Activated naive CD4-positive, alpha-beta T cell (primary cell): ENCODE data around the gene RASAL1.

ENCODE experiments used
- DNase-seq, 4 experiments: peaks; one replicate each; lab custom pipeline; 2025; lab: John Stamatoyannopoulos, UW

RASAL1 gene

GRCh38 chr12:113097716-113098440, 37.7 kb downstream of the RASAL1 start:
- DNase-seq: no peak

GRCh38 chr12:113096675-113097461, 38.7 kb downstream of the RASAL1 start:
- DNase-seq: no peak

- DNase-seq: no peak
Measured at GRCh38 chr12:113095405-113095804, 40.2 kb downstream of the RASAL1 start.

DNA sequence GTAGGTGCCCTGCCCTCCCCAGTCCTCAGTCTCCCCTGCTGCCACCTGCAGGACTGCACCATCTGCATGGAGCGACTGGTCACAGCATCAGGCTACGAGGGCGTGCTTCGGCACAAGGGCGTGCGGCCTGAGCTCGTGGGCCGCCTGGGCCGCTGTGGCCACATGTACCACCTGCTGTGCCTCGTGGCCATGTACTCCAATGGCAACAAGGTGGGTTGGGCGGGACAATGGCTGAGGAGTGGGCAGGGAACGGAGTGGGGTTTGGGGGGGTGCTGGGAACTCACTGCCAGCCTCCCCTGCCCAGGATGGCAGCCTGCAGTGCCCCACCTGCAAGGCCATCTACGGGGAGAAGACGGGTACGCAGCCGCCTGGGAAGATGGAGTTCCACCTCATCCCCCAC, 40.8 kb downstream of the RASAL1 start:
- DNase-seq: no peak

- DNase-seq: no peak
Measured at GRCh38 chr12:113093409-113094101, 42.0 kb downstream of the RASAL1 start.

GRCh38 chr12:113092607-113093408, 42.8 kb downstream of the RASAL1 start:
- DNase-seq: peak in 1 of 4 experiments; percentile 21

DNA sequence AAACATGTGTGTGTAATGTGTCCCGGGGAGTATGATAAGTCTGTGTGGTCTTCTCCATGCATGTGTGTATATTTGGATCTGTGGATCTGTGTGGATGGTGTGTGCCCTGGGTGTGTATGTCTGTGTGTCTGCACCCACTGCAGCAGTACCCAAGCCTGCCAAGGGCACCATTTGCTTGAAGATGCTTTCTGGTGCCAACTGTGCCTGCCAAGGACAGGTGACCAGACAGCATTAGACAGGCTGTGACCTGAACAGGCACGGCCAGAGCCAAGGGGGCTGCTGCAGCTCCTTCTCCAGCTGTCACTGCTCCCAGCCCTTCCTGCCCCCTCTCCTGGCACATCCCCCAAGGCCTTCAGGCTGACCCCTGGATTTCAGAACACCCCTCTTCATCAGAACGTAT, 44.1 kb downstream of the RASAL1 start:
- DNase-seq: no peak

DNA sequence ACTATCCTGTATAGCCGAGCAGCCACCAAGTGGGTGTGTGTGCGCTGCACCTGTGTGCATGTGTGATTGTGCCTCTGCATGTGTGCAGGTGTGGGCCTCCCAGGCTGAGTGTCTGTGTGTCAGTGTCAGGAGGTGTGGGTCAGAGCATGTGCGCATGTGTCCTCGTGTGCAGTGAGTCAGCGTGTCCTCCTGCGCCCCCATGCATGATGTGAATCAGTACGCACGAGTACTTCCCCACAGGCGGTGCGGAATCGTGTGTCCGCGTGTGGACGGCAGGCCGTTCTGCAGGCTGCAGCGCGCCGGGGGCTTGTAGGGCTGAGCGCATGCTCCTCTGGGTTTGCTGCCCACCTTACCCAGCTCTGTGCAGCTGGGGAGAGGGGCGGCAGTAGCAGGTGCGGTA, 44.8 kb downstream of the RASAL1 start:
- DNase-seq: no peak

DNA sequence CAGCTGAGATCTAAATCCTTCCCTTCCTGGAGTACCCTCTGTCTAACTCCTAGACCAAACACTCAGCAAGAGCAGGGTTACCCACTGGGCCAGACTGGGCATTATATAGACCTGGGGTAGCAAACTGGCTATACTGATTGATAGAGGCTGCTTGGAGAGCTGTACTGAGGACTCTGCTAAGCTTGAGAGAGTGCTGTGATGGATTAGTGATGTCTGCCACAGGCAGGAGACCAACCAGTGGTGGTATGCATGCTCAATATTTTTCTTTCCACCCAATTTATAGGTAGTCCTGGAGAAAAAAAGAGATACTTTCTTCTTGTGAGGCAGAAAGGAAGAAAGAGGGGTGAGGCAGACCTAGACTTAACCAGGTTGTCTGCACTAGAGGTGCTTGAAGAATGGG, 45.7 kb downstream of the RASAL1 start:
- DNase-seq: no peak

DNA sequence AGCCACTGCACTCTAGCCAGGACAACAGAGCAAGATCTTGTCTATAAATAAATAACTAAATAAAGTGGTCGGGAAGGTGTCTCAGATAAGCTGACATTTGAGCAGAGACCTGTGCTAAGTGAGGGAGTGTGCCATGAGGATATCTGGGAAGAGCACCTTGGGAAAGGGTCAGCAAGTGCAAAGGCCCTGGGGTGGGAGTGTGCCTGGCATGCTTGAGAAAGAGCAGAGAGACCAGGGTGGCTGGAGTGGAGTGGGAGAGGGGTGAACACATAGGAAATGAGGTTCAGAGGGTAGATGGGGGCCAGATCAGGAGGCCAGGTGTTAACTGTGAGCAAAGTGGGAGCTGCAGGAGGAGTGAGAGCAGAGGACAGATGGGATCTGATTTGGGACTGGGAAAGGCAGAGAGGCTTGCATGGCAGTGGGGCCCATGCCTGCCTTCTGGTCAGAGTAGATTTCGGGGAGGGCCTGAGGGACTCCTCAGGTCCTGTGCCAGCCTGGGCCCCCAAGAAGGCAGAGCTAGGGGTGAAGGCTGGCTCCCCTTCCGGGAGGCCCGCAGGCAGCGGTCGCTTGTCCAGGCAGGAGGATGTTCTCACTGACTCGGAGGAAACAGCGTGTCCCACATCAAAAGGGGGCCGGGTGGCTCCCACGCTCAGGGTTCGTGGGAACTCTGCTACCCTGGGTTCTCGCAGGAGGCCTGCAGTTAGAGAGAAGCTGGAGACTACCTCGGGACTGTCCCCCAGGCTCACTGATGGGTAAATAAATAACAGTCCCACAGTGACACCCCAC, 46.4 kb downstream of the RASAL1 start:
- DNase-seq: peak in 2 of 4 experiments; percentile 7 to 15

- DNase-seq: no peak
Measured at GRCh38 chr12:113088037-113088436, 47.5 kb downstream of the RASAL1 start.

DNA sequence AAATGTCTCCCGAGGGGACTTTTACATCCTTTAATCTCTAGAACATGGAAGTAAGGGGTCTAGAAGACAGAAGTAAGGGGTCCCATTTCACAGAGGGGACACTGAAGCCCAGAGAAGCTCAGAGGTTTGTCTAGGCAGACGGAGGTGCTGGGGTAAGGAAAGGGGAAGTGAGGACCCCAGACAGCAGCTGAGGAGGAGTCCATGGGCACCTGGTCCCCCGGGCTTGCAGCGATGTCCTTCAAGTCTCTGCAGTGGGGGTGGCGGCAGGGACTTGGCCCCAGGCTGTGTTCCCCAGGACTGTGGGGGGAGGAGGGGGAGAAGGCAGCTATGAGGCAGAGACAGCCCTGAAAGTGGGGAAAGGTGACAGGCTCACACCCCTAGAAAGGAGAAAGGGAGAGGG, 48.4 kb downstream of the RASAL1 start:
- DNase-seq: no peak

DNA sequence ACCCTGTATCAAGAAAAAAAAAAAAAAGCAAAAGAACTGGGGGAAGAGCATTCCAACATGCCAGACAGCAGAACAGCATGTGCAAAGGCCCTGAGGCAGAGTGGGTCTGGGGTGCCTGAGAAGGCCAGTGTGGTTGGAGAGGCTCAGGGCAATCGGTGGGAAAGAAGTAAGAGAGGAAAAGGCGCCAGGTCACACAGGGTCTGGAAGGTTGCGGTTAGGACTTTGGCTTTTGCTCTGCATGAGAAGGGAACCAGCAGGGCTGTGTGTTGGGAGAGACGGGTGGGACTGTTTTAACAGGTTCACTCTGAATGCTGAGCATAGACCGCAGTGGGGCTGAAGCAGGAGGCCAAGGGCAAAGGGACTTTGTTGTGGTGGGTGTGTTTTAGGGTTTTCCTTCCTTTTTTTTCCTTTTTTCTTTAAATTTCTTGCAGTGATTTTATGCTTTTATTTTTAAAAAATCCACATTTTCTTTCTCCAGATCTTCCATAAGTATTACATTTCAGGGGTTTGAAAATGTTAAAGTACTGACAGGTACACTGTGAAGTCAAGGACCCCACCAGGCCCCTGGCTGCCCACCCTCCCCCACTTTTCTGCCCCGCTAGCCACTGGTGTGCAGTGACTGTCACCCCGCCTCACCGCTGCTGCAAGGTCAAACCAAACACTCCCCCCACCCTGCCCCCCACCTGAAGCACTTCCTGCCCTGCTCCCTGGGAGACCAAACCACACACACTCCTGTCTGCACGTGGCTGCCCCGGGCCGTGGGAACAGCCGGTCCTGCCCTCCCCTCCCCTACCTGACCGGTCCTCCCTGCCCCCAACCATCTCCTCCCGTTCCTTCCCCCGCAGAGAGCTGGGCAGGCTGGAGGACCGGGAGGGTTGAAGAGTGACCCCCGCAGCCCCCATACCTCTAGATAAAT, 49.1 kb downstream of the RASAL1 start:
- no peak for DNase-seq

GRCh38 chr12:113083863-113084435, 51.6 kb downstream of the RASAL1 start:
- no peak for DNase-seq

DNA sequence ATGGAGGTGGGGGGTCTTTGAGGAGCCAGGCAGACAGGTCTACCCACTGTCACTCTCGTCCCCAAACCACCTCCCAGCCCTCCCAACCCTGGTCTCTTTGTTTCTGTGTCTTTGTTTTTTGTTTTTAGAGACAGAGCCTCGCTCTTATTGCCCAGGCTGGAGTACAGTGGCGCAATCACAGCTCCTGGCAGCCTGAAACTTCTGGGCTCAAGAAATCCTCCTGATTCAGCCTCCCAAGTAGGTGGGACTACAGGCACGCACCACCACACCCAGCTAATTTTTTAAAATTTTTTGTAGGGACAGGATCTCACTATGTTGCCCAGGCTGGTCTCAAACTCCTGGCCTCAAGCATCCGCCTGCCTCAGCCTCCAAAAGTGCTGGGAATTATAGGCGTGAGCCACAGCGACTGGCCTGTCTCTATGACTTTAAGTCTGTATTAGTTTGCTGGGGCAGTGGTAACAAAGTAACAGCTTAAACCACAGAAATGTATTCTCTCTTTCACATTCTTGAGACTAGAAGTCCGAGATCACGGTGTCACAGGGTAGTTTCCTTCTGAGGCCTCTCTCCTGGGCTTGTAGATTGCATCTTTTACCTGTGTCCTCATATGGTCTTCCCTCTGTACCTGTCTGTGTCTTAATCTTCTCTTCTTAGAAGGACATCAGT, 52.9 kb downstream of the RASAL1 start:
- DNase-seq: no peak

DNA sequence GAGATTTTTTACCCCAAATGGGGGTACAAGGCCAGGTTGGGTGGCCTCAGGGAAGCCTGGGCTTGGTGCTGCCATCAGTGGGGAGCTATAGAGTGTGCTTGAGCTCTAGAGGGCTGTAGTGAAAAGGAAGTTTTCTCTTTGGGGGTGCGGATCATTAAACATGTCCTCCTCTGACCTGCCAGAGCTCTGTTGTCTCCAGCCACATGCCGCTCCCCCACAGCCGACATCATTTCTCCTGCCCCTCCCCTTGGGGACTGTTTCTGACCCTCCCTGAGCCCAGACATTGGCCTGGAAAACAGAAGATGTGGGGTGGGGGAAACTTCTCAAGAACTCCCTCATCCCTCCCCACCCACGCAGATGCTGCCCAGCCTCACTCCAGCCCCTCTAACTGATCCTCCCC, 53.7 kb downstream of the RASAL1 start:
- no peak for DNase-seq

- no peak for DNase-seq
Measured at GRCh38 chr12:113077859-113078255, 57.7 kb downstream of the RASAL1 start.

- no peak for DNase-seq
Measured at GRCh38 chr12:113077057-113077858, 58.3 kb downstream of the RASAL1 start.
